GM21360 (cell line): Measurements from ENCODE around the gene EMD.
A peak's percentile ranks its signal among the peaks of the same experiment; 100 is the strongest.
"Not testable (repeated sequence)": the region's sequence is repeated elsewhere in the genome, so short reads cannot be mapped to it uniquely, and the experiment has no call there.

Source experiments
- ATAC-seq: cut with Tn5 transposase; IDR thresholded peaks from one replicate; pipeline ENCODE4 v1.9.1; 2021; ENCODE audit warnings: mild to moderate bottlenecking, moderate library complexity; ENCODE audit not compliant: unreplicated experiment

EMD gene

GRCh38 chrX:154371017-154371788 is 7.9 kb upstream of the EMD start:
- ATAC-seq, result peak; percentile 53

GRCh38 chrX:154371789-154372300 is 7.2 kb upstream of the EMD start:
- peak; percentile 3 for ATAC-seq

- no peak for ATAC-seq
Measured at GRCh38 chrX:154372612-154373022, 6.5 kb upstream of the EMD start.

- no peak for ATAC-seq
Measured at GRCh38 chrX:154373340-154374306, 5.5 kb upstream of the EMD start.

GRCh38 chrX:154374313-154375155 is 4.6 kb upstream of the EMD start, which contains the start of gene FLNA:
TSS of gene FLNA (minus strand) at chrX:154374634. CDS start at chrX:154371245, 3,389 bp downstream.
- no peak for ATAC-seq

- ATAC-seq, result no peak
Measured at GRCh38 chrX:154375156-154375504, 4.0 kb upstream of the EMD start.

- no peak for ATAC-seq
Measured at GRCh38 chrX:154376774-154377173, 2.3 kb upstream of the EMD start.

- peak; percentile 0 for ATAC-seq
Measured at GRCh38 chrX:154378059-154378798, 866 bp upstream of the EMD start.

GRCh38 chrX:154379569-154379951 is 465 bp downstream of the EMD start:
- ATAC-seq, result no peak

- ATAC-seq, result no peak
Measured at GRCh38 chrX:154380153-154380552, 1.1 kb downstream of the EMD start.

- no peak for ATAC-seq
Measured at GRCh38 chrX:154380787-154381186, 1.7 kb downstream of the EMD start.

GRCh38 chrX:154381271-154381670 is 2.2 kb downstream of the EMD start:
- ATAC-seq, result no peak

- no peak for ATAC-seq
Measured at GRCh38 chrX:154382483-154383069, 3.5 kb downstream of the EMD start.

- no peak for ATAC-seq
Measured at GRCh38 chrX:154383359-154384283, 4.5 kb downstream of the EMD start.

- no peak for ATAC-seq
Measured at GRCh38 chrX:154384284-154384892, 5.3 kb downstream of the EMD start.

- peak; percentile 27 for ATAC-seq
Measured at GRCh38 chrX:154388094-154388493, 9.0 kb downstream of the EMD start.

- not testable (repeated sequence) for ATAC-seq
Measured at GRCh38 chrX:154388649-154389048, 9.6 kb downstream of the EMD start.
